ENCODE results near the gene CSTPP1.

The CSTPP1 gene, protein sequence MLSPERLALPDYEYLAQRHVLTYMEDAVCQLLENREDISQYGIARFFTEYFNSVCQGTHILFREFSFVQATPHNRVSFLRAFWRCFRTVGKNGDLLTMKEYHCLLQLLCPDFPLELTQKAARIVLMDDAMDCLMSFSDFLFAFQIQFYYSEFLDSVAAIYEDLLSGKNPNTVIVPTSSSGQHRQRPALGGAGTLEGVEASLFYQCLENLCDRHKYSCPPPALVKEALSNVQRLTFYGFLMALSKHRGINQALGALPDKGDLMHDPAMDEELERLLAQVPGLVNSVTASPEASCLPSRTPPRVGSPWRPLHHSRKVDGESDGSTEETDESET

DNA sequence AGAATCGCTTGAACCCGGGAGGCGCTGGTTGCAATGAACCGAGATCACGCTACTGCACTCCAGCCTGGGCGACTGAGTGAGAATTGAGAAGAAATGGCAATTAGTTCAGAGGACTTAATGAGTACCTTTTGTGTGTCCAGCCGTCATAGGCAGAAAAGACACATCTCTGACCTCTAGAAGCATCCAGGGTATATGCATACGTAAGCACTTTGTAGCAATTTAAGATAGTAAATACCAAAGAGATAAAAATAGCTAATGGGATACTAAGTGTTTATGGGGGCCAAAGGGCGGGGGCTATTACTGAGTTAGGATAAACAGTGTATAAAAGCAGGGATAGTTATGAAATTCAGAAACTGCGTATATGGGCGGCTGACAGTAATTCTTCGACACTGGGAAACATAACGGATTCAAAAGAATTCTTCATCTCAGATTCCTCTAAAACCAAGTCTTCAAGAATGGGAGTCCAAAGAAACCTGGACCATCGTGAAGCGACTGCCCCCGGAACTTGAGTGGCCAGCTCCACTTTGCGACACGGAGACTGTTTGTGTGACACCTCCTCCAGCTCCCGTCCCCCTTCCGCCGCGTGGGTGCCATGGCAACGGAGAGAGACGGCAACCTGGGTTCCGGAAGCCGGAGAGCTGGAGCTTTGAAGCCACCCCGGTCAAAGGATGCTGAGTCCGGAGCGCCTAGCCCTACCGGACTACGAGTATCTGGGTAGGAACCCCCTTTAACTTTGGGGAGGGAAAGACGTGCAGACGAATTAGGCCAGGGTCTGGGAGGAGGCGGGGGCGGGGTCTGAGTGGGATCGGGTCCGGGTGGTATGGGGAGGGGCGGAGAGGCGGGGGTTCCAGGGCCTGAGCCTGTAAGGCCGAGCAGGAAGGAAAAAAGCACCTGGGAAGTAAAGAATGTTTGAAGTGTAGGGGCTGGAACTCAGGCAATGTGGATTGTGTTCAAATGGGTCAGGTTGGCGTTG is at the start of gene CSTPP1:
TSS of gene CSTPP1 (plus strand) at position 624 of the 973 bp plus-strand sequence. CDS start at position 669, 45 bp downstream.
- H3K27me3 Mint-ChIP-seq, result no peaks in the 10 kb centered on the region
- peak within 1 kb of the TSS; percentile 90 to 99 for H3K27ac Mint-ChIP-seq
- ATAC-seq, result peak; percentile 100
- peak; percentile 90 to 93 for DNase-seq
- H3K9me3 Mint-ChIP-seq, result peaks cover 5 to 6% of the 10 kb centered on the region in 2 donors
- H3K4me3 Mint-ChIP-seq, result peak within 1 kb of the TSS; percentile 93 to 94
- peaks cover 16% of the 10 kb centered on the region for H3K4me1 Mint-ChIP-seq

DNA sequence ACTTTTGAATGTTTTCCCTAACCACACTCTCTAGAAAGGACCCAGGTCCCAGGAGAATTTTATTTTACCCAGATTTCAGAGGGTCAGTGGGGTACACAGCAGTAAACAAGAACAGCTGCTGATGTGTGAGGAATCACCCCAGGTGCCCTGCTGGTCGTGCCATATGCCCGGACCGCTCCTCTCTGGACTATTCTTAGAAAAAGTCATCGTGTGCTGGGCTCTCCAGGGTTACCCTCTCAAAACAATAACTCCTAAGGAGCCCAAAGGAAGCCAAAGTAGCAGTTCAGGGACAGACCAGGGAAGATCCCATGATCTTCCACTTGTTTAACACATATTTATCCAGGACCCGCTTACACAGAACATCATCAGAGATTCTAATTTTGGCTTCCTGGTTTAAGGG is 47.9 kb upstream of the CSTPP1 start:
- no peak overlapping the region for H3K4me3 Mint-ChIP-seq
- no peak overlapping the region for H3K27ac Mint-ChIP-seq
- H3K4me1 Mint-ChIP-seq, result no peaks in the 10 kb centered on the region
- ATAC-seq, result no peak
- no peaks in the 10 kb centered on the region for H3K9me3 Mint-ChIP-seq
- no peak for DNase-seq
- peaks cover 7% of the 10 kb centered on the region for H3K27me3 Mint-ChIP-seq

DNA sequence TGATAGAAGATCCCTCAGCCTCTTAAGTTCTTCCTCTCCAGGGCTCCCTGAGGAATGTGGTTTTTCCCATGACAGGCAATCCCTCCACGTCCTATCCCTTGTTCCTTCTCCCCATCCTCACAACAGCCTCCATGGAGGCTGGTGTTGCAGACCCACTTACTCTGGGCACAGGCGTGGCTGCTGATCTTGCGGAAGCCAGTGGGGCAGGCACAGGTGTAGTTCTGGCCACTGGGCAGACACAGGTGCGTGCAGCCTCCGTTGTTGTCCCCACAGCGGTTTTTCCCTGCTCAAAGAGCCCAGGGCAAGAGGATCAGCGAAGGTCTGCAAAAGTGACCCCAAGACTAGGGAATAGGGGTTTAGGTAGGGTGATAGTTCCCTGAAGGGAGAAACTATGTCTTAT is 47.3 kb upstream of the CSTPP1 start:
- H3K4me1 Mint-ChIP-seq, result no peaks in the 10 kb centered on the region
- DNase-seq (no peak), ATAC-seq (no peak)
- peaks cover 7% of the 10 kb centered on the region for H3K27me3 Mint-ChIP-seq
- no peak overlapping the region for H3K4me3 Mint-ChIP-seq
- no peak overlapping the region for H3K27ac Mint-ChIP-seq
- no peaks in the 10 kb centered on the region for H3K9me3 Mint-ChIP-seq

DNA sequence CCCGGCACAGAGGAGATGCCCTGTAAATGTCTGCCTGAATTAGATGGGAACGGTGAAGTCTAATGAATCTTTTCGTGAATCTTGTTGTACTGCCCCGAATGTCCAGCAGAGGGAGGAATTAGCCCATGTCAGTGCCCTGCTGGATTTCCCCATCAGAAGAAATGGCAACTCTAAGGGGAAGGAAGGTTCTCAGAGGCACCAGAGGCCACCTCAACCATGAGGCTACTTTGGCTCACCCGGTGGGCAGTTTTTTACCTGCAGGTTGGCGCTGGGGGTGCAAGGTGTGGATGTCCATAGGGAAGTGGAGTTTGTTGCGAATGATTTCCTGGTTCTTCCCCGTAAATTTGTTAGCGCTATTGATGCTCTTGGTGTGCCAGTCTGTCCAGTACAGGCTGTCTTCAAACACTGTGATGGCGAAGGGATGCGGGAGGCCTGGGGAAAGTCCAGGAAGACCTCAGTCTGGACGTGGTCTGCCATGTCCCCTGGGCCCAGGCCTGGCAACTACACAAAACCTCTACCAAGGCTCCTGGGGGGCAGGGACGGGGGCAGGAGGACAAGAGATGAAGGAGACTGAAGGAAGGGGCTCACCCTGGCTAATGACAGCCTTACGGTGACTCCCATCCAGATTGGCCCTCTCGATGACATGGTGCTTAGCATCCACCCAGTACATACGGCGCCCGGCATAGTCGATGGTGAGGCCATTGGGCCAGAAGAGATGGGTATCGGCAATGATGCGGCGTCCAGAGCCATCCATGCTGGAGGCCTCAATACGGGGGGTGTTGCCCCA is 46.7 kb upstream of the CSTPP1 start:
- H3K27me3 Mint-ChIP-seq, result peaks cover 7% of the 10 kb centered on the region
- H3K27ac Mint-ChIP-seq, result peak overlapping the region; percentile 24 to 87
- ATAC-seq (peak; percentile 89), DNase-seq (peak; percentile 70 to 72)
- no peaks in the 10 kb centered on the region for H3K4me1 Mint-ChIP-seq
- H3K9me3 Mint-ChIP-seq, result no peaks in the 10 kb centered on the region
- no peak overlapping the region for H3K4me3 Mint-ChIP-seq

- no peaks in the 10 kb centered on the region for H3K4me1 Mint-ChIP-seq
- no peak overlapping the region for H3K27ac Mint-ChIP-seq
- DNase-seq, result no peak
- H3K4me3 Mint-ChIP-seq, result no peak overlapping the region
- no peaks in the 10 kb centered on the region for H3K9me3 Mint-ChIP-seq
- peaks cover 7% of the 10 kb centered on the region for H3K27me3 Mint-ChIP-seq
- no peak for ATAC-seq
Measured at GRCh38 chr11:46890665-46891064, 45.9 kb upstream of the CSTPP1 start.

GRCh38 chr11:46892109-46892508 is 44.5 kb upstream of the CSTPP1 start:
- H3K27me3 Mint-ChIP-seq, result peaks cover 7% of the 10 kb centered on the region
- ATAC-seq (no peak), DNase-seq (no peak)
- H3K4me1 Mint-ChIP-seq, result no peaks in the 10 kb centered on the region
- H3K9me3 Mint-ChIP-seq, result no peaks in the 10 kb centered on the region
- no peak overlapping the region for H3K4me3 Mint-ChIP-seq
- H3K27ac Mint-ChIP-seq, result no peak overlapping the region

DNA sequence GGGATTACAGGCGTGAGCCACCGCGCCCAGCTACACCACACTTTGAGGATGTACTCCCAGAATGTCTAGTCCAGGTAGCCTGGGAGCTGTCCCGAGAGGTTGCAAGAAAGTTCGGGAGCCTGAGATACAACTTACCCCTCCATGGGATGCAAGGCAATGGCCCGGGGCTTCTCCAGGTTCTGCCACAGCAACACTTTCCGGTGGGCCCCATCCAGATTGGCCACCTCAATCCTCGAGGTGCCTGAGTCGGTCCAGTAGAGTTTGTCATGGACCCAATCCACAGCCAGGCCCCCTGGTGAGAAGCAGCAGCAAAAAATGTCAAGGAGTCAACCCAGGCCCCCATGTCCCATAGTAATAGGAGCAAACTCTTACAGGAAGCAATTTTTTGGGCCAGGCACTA is 43.7 kb upstream of the CSTPP1 start:
- H3K4me1 Mint-ChIP-seq, result no peaks in the 10 kb centered on the region
- H3K9me3 Mint-ChIP-seq, result no peaks in the 10 kb centered on the region
- no peak overlapping the region for H3K27ac Mint-ChIP-seq
- ATAC-seq (no peak), DNase-seq (no peak)
- H3K4me3 Mint-ChIP-seq, result no peak overlapping the region
- H3K27me3 Mint-ChIP-seq, result peaks cover 7% of the 10 kb centered on the region

- Mint-ChIP-seq H3K4me1 (no peaks in the 10 kb centered on the region), H3K4me3 (no peak overlapping the region), H3K9me3 (no peaks in the 10 kb centered on the region), H3K27me3 (peaks cover 1% of the 10 kb centered on the region), H3K27ac (no peak overlapping the region)
- DNase-seq, result no peak
- no peak for ATAC-seq
Measured at GRCh38 chr11:46894506-46894905, 42.1 kb upstream of the CSTPP1 start.

DNA sequence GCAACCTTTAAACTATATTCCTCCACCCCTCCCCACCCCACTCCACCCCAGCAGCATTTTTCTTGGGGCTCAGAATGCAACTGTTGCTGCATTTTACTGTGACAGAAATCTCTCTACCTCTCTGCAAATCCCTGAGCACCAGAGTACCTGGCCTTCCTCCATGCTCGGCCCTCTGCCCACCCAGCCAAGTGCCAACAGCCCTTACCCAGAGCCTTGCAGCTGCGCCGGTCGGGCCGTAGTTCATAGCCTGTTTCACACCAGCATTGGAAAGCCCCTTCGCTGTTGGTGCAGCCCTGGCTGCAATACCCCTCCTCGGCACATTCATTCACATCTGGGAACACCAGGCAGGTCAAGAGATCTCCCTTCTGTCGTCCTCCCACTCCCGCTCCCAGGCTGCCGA is 41.6 kb upstream of the CSTPP1 start:
- ATAC-seq (no peak), DNase-seq (no peak)
- Mint-ChIP-seq H3K27ac (peak overlapping the region in 1 of 2 donors; percentile 48), H3K27me3 (no peaks in the 10 kb centered on the region), H3K4me3 (no peak overlapping the region), H3K4me1 (no peaks in the 10 kb centered on the region), H3K9me3 (no peaks in the 10 kb centered on the region)

- Mint-ChIP-seq H3K27me3 (no peaks in the 10 kb centered on the region), H3K27ac (no peak overlapping the region), H3K4me1 (no peaks in the 10 kb centered on the region), H3K4me3 (no peak overlapping the region), H3K9me3 (no peaks in the 10 kb centered on the region)
- ATAC-seq, result no peak
- DNase-seq, result no peak
Measured at GRCh38 chr11:46895821-46896220, 40.7 kb upstream of the CSTPP1 start.

DNA sequence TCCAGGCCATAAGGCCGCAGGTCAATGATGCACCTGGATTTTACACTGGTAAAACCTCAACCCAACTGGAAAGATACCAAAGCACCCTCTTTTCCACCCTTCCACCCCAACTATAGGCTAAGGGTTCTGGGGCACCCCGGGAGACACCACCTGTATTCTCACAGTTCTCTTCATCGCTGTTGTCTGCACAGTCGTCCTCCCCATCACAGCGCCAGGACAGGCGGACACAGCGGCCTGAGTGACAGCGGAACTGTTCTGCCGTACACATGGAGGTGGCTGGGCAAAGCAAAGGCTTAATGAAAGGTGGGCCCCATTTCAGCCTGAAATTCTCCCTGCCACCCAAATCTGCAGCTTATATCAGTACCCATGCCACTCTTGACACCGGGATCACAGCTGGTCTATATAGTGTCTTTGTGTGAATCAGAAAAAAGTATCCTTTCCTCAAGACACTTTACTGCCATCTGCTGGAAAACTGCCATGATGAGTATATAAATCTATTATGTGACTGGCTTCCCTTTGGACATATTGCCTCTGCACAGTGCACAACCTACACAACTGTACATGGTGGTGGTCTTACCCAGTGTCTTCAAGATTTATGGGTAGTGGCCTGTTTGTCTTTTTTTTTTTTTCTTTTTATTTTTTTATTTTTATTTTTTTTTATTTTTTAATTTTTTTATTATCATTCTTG is 39.7 kb upstream of the CSTPP1 start:
- DNase-seq (no peak), ATAC-seq (peak; percentile 69)
- no peak overlapping the region for H3K27ac Mint-ChIP-seq
- no peaks in the 10 kb centered on the region for H3K27me3 Mint-ChIP-seq
- H3K9me3 Mint-ChIP-seq, result no peaks in the 10 kb centered on the region
- no peaks in the 10 kb centered on the region for H3K4me1 Mint-ChIP-seq
- H3K4me3 Mint-ChIP-seq, result no peak overlapping the region

GRCh38 chr11:46898396-46899095 is 38.0 kb upstream of the CSTPP1 start:
- no peak for DNase-seq
- no peak for ATAC-seq
- Mint-ChIP-seq H3K9me3 (no peaks in the 10 kb centered on the region), H3K27me3 (no peaks in the 10 kb centered on the region), H3K27ac (no peak overlapping the region), H3K4me1 (no peaks in the 10 kb centered on the region), H3K4me3 (no peak overlapping the region)

DNA sequence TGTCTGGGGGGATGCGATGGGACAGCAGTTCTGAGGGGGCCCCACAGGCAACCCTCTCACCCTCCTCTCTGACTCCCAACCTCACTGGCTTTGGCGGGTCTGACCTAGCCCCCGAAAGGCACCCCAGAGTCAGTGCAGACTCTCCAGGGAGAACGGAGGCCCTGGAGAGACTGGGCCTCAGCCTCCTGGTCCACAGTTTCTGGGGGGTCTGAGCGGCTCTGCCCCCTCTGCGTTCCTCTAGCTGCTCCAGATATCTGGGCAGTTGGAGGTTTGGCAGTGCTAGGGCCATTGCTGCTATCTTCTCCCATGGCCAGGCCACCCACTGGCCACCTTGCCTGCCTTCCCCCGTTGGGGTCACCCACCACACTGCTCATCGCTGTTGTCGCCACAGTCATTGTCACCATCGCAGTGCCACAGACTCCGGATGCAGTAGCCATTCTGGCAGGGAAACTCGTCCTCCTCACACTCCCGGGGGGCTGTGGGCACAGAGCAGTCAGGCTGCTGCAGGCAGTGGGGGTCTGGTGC is 37.0 kb upstream of the CSTPP1 start:
- Mint-ChIP-seq H3K27me3 (no peaks in the 10 kb centered on the region), H3K27ac (no peak overlapping the region), H3K4me1 (no peaks in the 10 kb centered on the region), H3K4me3 (no peak overlapping the region), H3K9me3 (no peaks in the 10 kb centered on the region)
- DNase-seq (no peak), ATAC-seq (no peak)

- H3K9me3 Mint-ChIP-seq, result no peaks in the 10 kb centered on the region
- no peaks in the 10 kb centered on the region for H3K27me3 Mint-ChIP-seq
- no peak overlapping the region for H3K4me3 Mint-ChIP-seq
- DNase-seq (no peak), ATAC-seq (no peak)
- no peak overlapping the region for H3K27ac Mint-ChIP-seq
- H3K4me1 Mint-ChIP-seq, result no peaks in the 10 kb centered on the region
Measured at GRCh38 chr11:46900091-46900746, 36.3 kb upstream of the CSTPP1 start.

Measured in stimulated activated naive CD8-positive, alpha-beta T cell treated with anti-CD3 and anti-CD28 coated beads, Interleukin-15, amount 100 ng/mL, for 72 hours (primary cell).